ENCODE results near the gene CFAP299.

DNA sequence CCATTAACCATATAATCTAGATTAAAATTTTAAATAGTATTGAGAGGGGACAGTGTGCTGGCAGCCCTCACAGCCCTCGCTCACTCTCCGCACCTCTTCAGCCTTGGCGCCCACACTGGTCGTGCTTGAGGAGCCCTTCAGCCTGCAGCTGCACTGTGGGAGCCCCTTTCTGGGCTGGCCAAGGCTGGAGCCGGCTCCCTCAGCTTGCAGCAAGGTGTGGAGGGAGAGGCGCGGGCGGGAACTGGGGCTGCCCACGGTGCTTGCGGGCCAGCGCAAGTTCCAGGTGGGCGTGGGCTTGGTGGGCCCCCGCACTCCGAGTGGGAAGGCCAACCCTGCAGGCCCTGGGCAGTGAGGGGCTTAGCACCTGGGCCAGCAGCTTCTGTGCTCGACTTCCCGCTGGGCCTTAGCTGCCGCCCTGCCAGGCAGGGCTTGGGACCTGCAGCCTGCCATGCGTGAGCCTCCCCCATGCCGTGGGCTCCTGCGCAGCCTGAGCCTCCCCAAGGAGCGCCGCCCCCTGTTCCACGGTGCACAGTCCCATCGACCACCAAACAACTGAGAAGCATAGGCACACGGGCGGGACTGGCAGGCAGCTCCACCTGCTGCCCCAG, 32.8 kb upstream of the CFAP299 start:
- TF ChIP-seq POLR2A (IDR thresholded peaks at IDR 0.05): no peak
- no peak for TF ChIP-seq POLR2AphosphoS5 (IDR thresholded peaks at IDR 0.05)
- TF ChIP-seq CTCF (IDR thresholded peaks at IDR 0.05 in 8 of 11, conservative IDR thresholded peaks at IDR 0.05 in 3 of 11): no peak
